K562 (cell line): Measurements from ENCODE around the gene IRF5. TPM values are rescaled to one million over a fixed set of nuclear protein-coding genes. Genes with fewer than 3 reads are reported as not detected.

Source experiments
- ATAC-seq: fragments of 200-7000 bp; cut with Tn5 transposase; 3 replicates; pipeline ENCODE4 v1.9.1; 2020; ENCODE audit warnings: moderate library complexity
- BruUV-seq: library from RNA; stranded (reverse); fragments of 400-500 nt; replicated peaks from 2 replicates; lab custom pipeline; 2021; lab: Mats Ljungman, UMichigan
- CTCF ChIA-PET: fragments of 300-600 bp; formaldehyde crosslinking; extraction: SDS; loops from one replicate; lab custom pipeline; 2021; ENCODE audit warnings: low intra/inter-chr PET ratio; lab: Yijun Ruan, JAX
- POLR2A ChIA-PET: fragments of 300-600, 350-650 bp; sonication (Branson Sonifier 250); formaldehyde crosslinking; extraction: SDS; loops from one replicate; lab custom pipeline; 2021; ENCODE audit warnings: antibody characterized with exemption, inconsistent platforms; lab: Yijun Ruan, JAX
- DNase-seq, 4 experiments: peaks; one replicate each; pipeline versions ENCODE4 v3.0.0 to v3.0.0-alpha.2; 2011 to 2018; ENCODE audit warnings: low spot score in 3 of 4, mixed read lengths in 3 of 4; ENCODE audit errors: extremely low read depth in 1 of 4
- FAIRE-seq: peaks from 2 replicates; lab custom pipeline; 2011; peaks lifted over from hg19 to GRCh38; lab: Jason Lieb, UNC
- H2AFZ ChIP-seq: 2 replicates; pipeline ENCODE4 v1.6.0; 2011; ENCODE audit warnings: low read depth, low read length, control low read depth, inconsistent platforms
- H3K27ac ChIP-seq: fragments of 200-600 bp; 3 replicates; pipeline ENCODE4 v1.8.0; 2011; ENCODE audit warnings: low read depth, mild to moderate bottlenecking, control low read depth, inconsistent platforms, low read length, moderate library complexity, mixed read lengths; ENCODE audit errors: extremely low read depth
- H3K27me3 ChIP-seq, 2 experiments: fragments of 300-600 bp in 1 of 2; 2 replicates in 1 of 2; 3 replicates in 1 of 2; pipeline versions ENCODE4 v1.6.0 to v1.8.0; 2011; ENCODE audit warnings: inconsistent platforms in 2 of 2, low read length in 2 of 2, mild to moderate bottlenecking in 1 of 2, mixed read lengths in 1 of 2, moderate library complexity in 1 of 2; ENCODE audit not compliant: control insufficient read depth in 2 of 2, insufficient read depth in 2 of 2
- H3K36me3 ChIP-seq: fragments of 300-600 bp; 3 replicates; pipeline ENCODE4 v1.8.0; 2011; ENCODE audit warnings: mild to moderate bottlenecking, low read length, inconsistent platforms; ENCODE audit not compliant: control insufficient read depth, insufficient read depth
- H3K4me1 ChIP-seq, 2 experiments: fragments of 200-600 bp in 1 of 2; replicated peaks in 1 of 2; 2 replicates in 1 of 2; 3 replicates in 1 of 2; pipeline versions ENCODE4 v1.5.1 to v1.8.0; 2011; ENCODE audit warnings: inconsistent platforms in 2 of 2, low read length in 2 of 2, mild to moderate bottlenecking in 1 of 2, mixed read lengths in 1 of 2, moderate library complexity in 1 of 2; ENCODE audit not compliant: control insufficient read depth in 2 of 2, insufficient read depth in 2 of 2
- H3K4me2 ChIP-seq: 2 replicates; pipeline ENCODE4 v1.6.1; 2011; ENCODE audit warnings: low read length, control low read depth, inconsistent platforms, mixed read lengths; ENCODE audit not compliant: insufficient read depth
- H3K4me3 ChIP-seq: fragments of 200-600 bp; sonication (generic), shearing (Covaris generic); 2 replicates; pipeline ENCODE4 v1.5.1; 2016; ENCODE audit warnings: control low read depth, inconsistent platforms
- H3K79me2 ChIP-seq: fragments of 200-600 bp; 3 replicates; pipeline ENCODE4 v1.8.0; 2011; ENCODE audit warnings: low read length, inconsistent platforms; ENCODE audit not compliant: control insufficient read depth, insufficient read depth
- H3K9ac ChIP-seq, 2 experiments: 2 replicates each; pipeline versions ENCODE4 v1.6.0 to v1.6.1; 2011; ENCODE audit warnings: low read depth in 2 of 2, low read length in 2 of 2, control low read depth in 1 of 2, inconsistent platforms in 1 of 2, mild to moderate bottlenecking in 1 of 2, mixed read lengths in 1 of 2; ENCODE audit not compliant: insufficient read depth in 1 of 2
- H3K9me1 ChIP-seq: one replicate; pipeline ENCODE4 v1.6.0; 2011; ENCODE audit warnings: inconsistent platforms, mild to moderate bottlenecking, low read length, moderate library complexity; ENCODE audit not compliant: control insufficient read depth, insufficient read depth
- H3K9me3 ChIP-seq: replicated peaks from 2 replicates; pipeline ENCODE4 v1.5.1; 2011; ENCODE audit warnings: low read depth, low read length, inconsistent platforms; ENCODE audit not compliant: control insufficient read depth, insufficient read depth
- H4K20me1 ChIP-seq: replicated peaks from 2 replicates; pipeline ENCODE4 v1.6.1; 2011; ENCODE audit warnings: low read length, inconsistent platforms, mixed read lengths; ENCODE audit not compliant: control insufficient read depth, insufficient read depth
- ATF3 ChIP-seq, 2 experiments: fragments of 450-650 bp in 1 of 2; sonication (generic) in 1 of 2; formaldehyde crosslinking in 1 of 2; IDR thresholded peaks in 1 of 2; conservative IDR thresholded peaks in 1 of 2; 2 replicates each; pipeline versions ENCODE4 v1.6.1 to v1.8.1; 2016 to 2023; ENCODE audit warnings: mild to moderate bottlenecking in 2 of 2, moderate library complexity in 2 of 2, inconsistent platforms in 1 of 2, missing genetic modification reagents in 1 of 2
- EZH2 ChIP-seq: IDR thresholded peaks from 2 replicates; pipeline ENCODE4 v1.6.1; 2012; ENCODE audit warnings: low read depth, mild to moderate bottlenecking, inconsistent platforms, low read length, borderline replicate concordance
- MCM3 ChIP-seq: fragments of 450-650 bp; IDR thresholded peaks from 2 replicates; pipeline ENCODE4 v1.6.1; 2016
- MGA ChIP-seq: fragments of 450-650 bp; IDR thresholded peaks from 2 replicates; pipeline ENCODE4 v1.6.1; 2016; ENCODE audit warnings: mild to moderate bottlenecking, moderate library complexity
- POLR2AphosphoS5 ChIP-seq: IDR thresholded peaks from 2 replicates; pipeline ENCODE4 v1.6.1; 2011; ENCODE audit warnings: mild to moderate bottlenecking, low read depth, low read length, moderate library complexity; ENCODE audit not compliant: control insufficient read depth, insufficient read depth
- RBBP5 ChIP-seq: fragments of 200-600 bp; sonication (generic); IDR thresholded peaks from 2 replicates; pipeline ENCODE4 v1.6.1; 2012; ENCODE audit warnings: borderline replicate concordance, mild to moderate bottlenecking, low read length, control low read depth, inconsistent platforms; ENCODE audit not compliant: insufficient read depth, poor library complexity, severe bottlenecking
- RBFOX2 ChIP-seq: fragments of 200-400 bp; formaldehyde crosslinking; IDR thresholded peaks from 2 replicates; pipeline ENCODE4 v1.6.1; 2017; ENCODE audit warnings: low read depth, mild to moderate bottlenecking, low read length, moderate library complexity
- SMARCA4 ChIP-seq: fragments of 450-650 bp; IDR thresholded peaks from 2 replicates; pipeline ENCODE4 v1.6.1; 2016
- ZC3H11A ChIP-seq: IDR thresholded peaks from 2 replicates; pipeline ENCODE4 v1.6.1; 2012; ENCODE audit warnings: low read depth, low read length, improper control_type of control experiment
- ZEB2 ChIP-seq: fragments of 450-650 bp; IDR thresholded peaks from 2 replicates; pipeline ENCODE4 v1.6.1; 2016
- ZNF695 ChIP-seq: fragments of 450-650 bp; formaldehyde crosslinking; IDR thresholded peaks from 2 replicates; pipeline ENCODE4 v1.4.0; 2020; ENCODE audit warnings: mild to moderate bottlenecking, moderate library complexity
- WGBS: fragments of 100-300 bp; shearing (Covaris generic); methylation state at CpG from one replicate; pipeline ENCODE4 v1.1.6; 2016; ENCODE audit warnings: low coverage, mixed read lengths; ENCODE audit not compliant: insufficient coverage; ENCODE audit errors: missing lambda C conversion rate; 5-methylcytosine and 5-hydroxymethylcytosine counted together
- in situ Hi-C: fragments of 300-500 bp; cut with MboI; formaldehyde crosslinking; loops from 4 replicates; pipeline ENCODE4 v1.15.0; 2018; ENCODE audit warnings: inconsistent platforms, mixed read lengths
- intact Hi-C: fragments of 100-400 bp; cut with micrococcal nuclease; formaldehyde crosslinking; loops from 2 replicates; pipeline ENCODE4 v1.14.2; 2022
- polyA plus RNA-seq, 8 experiments: library from polyadenylated mRNA; depleted of rRNA in 4 of 8; stranded (reverse) in 5 of 8; unstranded in 3 of 8; fragments of >200 nt; fragmentation: Nextera tagmentation in 2 of 8; fragmentation: Illumina TruSeq in 1 of 8; extraction: Ambion mirVana in 2 of 8; extraction: Trizol in 1 of 8; gene quantifications; 2 replicates each; pipeline versions ENCODE4 v1.2.1 to v1.2.3, GENCODE V29; 2011 to 2014; ENCODE audit warnings: inconsistent platforms in 1 of 8, missing spikeins in 1 of 8
- total RNA-seq, 7 experiments: library from RNA; depleted of rRNA in 6 of 7; stranded (reverse); fragments of >200 nt in 6 of 7; fragmentation: Illumina TruSeq in 2 of 7; extraction: Trizol in 2 of 7; gene quantifications; 2 replicates each; pipeline versions ENCODE4 v1.2.1 to v1.2.3, GENCODE V29; 2011 to 2021; ENCODE audit warnings: low replicate concordance in 1 of 7

The IRF5 gene
- total and polyA plus RNA-seq, 9 of the 15 experiments (the other 6 are each of a cell fraction or from before 2014, with no cell fraction given) = 0.04 TPM; not detected in 8

DNA sequence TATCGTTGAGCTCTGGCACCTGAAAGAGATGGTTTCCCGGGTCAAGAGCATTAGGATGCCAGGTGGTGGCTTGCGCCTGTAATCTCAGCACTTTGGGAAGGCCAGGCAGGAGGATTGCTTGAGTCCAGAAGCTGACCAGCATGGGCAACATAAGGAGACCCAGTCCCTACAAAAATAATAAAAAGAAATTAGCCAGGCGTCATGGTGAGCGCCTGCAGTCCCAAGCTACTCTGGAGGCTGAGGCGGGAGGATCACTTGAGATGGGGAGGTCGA, 21.1 kb upstream of the IRF5 start:
- Histone ChIP-seq H3K9me3 (no peaks in the 10 kb centered on the region; the same call in 1 of the 2 replicates), H3K9me1 (no peaks in the 10 kb centered on the region), H3K27me3 (peaks cover 69 to 77% of the 10 kb centered on the region in 2 experiments), H3K4me1 (peaks cover 0 to 19% of the 10 kb centered on the region in 2 experiments; a peak in 2 of 5 replicates), H3K4me3 (no peak overlapping the region), H3K27ac (no peak overlapping the region), H3K36me3 (no peaks in the 10 kb centered on the region), H2AFZ (no peak overlapping the region), H4K20me1 (peaks cover 8% of the 10 kb centered on the region; the same call in 1 of the 2 replicates), H3K9ac (no peak overlapping the region), H3K79me2 (no peaks in the 10 kb centered on the region), H3K4me2 (no peak overlapping the region)
- intact Hi-C loops (no loop called here), in situ Hi-C loops (no loop called here)
- ATAC-seq (no peak), DNase-seq (no peak), FAIRE-seq (no peak)
- ChIA-PET POLR2A (interaction anchor here (0.6 kb wide), 1 partner anchor 219 kb away, joined by 4 read pairs; no protein-coding TSS in a partner anchor), CTCF (interaction anchor here (0.6 kb wide), 1 partner anchor 581 kb away, joined by 5 read pairs; no protein-coding TSS in a partner anchor)
- 3% methylated on average over 7 of the region's 7 CpGs for whole genome bisulfite sequencing
- TF ChIP-seq ZEB2 (no peak), POLR2AphosphoS5 (no peak), SMARCA4 (no peak), RBFOX2 (no peak), RBBP5 (no peak), EZH2 (no peak), MGA (no peak), ATF3 (IDR thresholded peaks at IDR 0.05) (no peak), ATF3 (CRISPR knock-in tag; conservative IDR thresholded peaks at IDR 0.05) (no peak), ZNF695 (no peak), MCM3 (no peak), ZC3H11A (no peak)
- BruUV-seq = no TSS peak
